ENCODE measurements around the gene SLC2A13.

SLC2A13 gene

DNA sequence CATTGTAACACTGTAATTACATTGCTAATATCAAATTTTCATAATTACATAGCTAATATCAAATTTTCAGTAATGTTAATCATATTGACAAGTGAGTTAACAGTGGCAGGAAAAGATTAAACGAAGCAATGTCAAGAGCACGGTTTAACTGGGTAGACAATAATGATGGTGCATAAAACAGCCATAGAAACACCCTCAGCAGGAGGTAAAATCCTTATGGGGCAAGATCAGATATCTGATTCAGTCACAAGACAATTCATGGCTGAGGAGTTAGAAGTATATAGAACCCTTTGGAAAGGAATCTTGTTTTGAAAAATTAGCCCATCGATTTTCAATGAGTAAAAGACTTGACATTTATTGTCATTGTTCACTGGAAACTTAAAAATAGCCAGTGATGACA lies 190.6 kb downstream of the SLC2A13 start:
- Histone ChIP-seq H3K4me3 (ENCODE audit: low read length, poor library complexity, severe bottlenecking) (no peak overlapping the region), H3F3A (ENCODE audit: low read depth) (no peaks in the 10 kb centered on the region), H2AFZ (ENCODE audit: low read length) (no peak overlapping the region), H4K20me1 (ENCODE audit: insufficient read depth, low read length, poor library complexity, severe bottlenecking) (no peaks in the 10 kb centered on the region), H3K9ac (ENCODE audit: low read depth, low read length, poor library complexity, severe bottlenecking) (no peak overlapping the region), H3K9me3 (ENCODE audit: insufficient read depth, low read depth, low read length) (no peaks in the 10 kb centered on the region), H3K4me1 (ENCODE audit: insufficient read depth, low read length, poor library complexity, severe bottlenecking) (no peaks in the 10 kb centered on the region), H3K9me2 (replicated peaks; ENCODE audit: low read depth, low read length) (no peaks in the 10 kb centered on the region), H3K27me3 (ENCODE audit: insufficient read depth, low read length, poor library complexity, severe bottlenecking) (no peaks in the 10 kb centered on the region), H3K79me2 (ENCODE audit: insufficient read depth, low read length) (no peaks in the 10 kb centered on the region), H3K4me2 (ENCODE audit: low read depth, low read length, poor library complexity, severe bottlenecking) (no peak overlapping the region), H3K36me3 (ENCODE audit: insufficient read depth, low read length) (no peaks in the 10 kb centered on the region)
- TF ChIP-seq, protein P1, sequence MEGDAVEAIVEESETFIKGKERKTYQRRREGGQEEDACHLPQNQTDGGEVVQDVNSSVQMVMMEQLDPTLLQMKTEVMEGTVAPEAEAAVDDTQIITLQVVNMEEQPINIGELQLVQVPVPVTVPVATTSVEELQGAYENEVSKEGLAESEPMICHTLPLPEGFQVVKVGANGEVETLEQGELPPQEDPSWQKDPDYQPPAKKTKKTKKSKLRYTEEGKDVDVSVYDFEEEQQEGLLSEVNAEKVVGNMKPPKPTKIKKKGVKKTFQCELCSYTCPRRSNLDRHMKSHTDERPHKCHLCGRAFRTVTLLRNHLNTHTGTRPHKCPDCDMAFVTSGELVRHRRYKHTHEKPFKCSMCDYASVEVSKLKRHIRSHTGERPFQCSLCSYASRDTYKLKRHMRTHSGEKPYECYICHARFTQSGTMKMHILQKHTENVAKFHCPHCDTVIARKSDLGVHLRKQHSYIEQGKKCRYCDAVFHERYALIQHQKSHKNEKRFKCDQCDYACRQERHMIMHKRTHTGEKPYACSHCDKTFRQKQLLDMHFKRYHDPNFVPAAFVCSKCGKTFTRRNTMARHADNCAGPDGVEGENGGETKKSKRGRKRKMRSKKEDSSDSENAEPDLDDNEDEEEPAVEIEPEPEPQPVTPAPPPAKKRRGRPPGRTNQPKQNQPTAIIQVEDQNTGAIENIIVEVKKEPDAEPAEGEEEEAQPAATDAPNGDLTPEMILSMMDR (conservative IDR thresholded peaks at IDR 0.05; ENCODE audit: low read length), result no peak
- no peak for TF ChIP-seq EZH2phosphoT487 (IDR thresholded peaks at IDR 0.05; ENCODE audit: borderline replicate concordance)

DNA sequence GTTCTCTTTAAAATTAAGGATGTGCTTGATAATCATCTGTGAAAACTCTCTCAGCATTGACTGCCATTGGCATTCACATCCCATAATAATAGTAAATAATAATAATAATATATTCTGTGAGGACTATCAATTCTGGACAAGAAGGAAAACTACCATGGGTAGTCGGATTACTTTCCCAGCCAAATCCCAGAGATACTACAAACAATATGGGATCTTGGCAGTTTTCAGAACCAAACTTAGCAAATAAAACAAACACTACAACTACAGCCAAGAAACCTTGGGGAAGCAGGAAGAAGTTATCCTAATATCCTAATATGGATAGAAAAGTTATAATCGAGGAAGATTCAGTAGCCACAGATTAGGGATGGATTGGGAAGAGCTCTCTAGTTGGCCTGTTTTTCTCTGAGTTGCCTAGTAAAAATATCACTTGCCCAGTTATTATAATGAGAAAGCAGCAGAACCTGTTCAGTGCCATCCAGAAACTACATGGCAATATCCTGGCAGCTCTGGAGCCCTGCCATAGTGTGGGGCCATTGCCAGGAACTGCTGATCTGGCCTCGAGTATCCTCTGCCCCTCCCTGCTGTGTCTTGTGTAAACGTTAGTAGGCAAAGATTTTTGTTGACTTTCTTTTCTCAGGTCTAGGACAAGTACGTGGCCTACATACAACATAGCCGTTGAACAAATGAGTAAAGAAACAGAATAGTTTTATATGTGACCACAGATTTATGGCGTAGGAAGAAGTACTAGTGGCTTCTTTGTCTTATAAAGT lies 193.5 kb downstream of the SLC2A13 start:
- Histone ChIP-seq H3K79me2 (ENCODE audit: insufficient read depth, low read length) (no peaks in the 10 kb centered on the region), H2AFZ (ENCODE audit: low read length) (no peak overlapping the region)
- TF ChIP-seq EZH2phosphoT487 (IDR thresholded peaks at IDR 0.05; ENCODE audit: borderline replicate concordance), result no peak
- TF ChIP-seq, protein P1 (conservative IDR thresholded peaks at IDR 0.05; ENCODE audit: low read length), result no peak

DNA sequence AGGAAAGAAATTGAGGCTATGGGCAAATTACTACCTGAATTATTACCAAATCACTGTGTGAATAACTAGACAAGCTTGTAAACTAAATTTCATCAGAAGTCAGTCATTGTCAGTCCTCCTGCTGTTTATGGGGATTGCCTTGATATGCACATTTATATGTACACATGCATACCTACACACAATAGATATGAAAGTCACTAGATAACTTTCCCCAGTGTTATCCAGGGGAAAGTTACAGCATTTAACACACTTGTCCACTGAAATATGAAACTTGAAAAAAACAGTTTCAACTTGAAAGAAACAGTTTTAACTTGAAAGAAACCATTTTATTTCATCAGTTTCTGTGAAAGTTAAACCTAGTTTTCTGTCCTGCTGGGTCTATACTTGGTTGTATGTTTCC lies 199.6 kb downstream of the SLC2A13 start:
- Histone ChIP-seq H3K9me3 (ENCODE audit: insufficient read depth, low read depth, low read length) (no peaks in the 10 kb centered on the region), H2AFZ (ENCODE audit: low read length) (no peak overlapping the region), H3K9me2 (replicated peaks; ENCODE audit: low read depth, low read length) (no peaks in the 10 kb centered on the region), H4K20me1 (ENCODE audit: insufficient read depth, low read length, poor library complexity, severe bottlenecking) (no peaks in the 10 kb centered on the region), H3K4me1 (ENCODE audit: insufficient read depth, low read length, poor library complexity, severe bottlenecking) (peaks cover 27% of the 10 kb centered on the region), H3K79me2 (ENCODE audit: insufficient read depth, low read length) (no peaks in the 10 kb centered on the region), H3K27me3 (ENCODE audit: insufficient read depth, low read length, poor library complexity, severe bottlenecking) (no peaks in the 10 kb centered on the region), H3K36me3 (ENCODE audit: insufficient read depth, low read length) (no peaks in the 10 kb centered on the region), H3K4me2 (ENCODE audit: low read depth, low read length, poor library complexity, severe bottlenecking) (no peak overlapping the region), H3F3A (ENCODE audit: low read depth) (no peaks in the 10 kb centered on the region), H3K4me3 (ENCODE audit: low read length, poor library complexity, severe bottlenecking) (no peak overlapping the region), H3K9ac (ENCODE audit: low read depth, low read length, poor library complexity, severe bottlenecking) (no peak overlapping the region)
- TF ChIP-seq, protein P1 (conservative IDR thresholded peaks at IDR 0.05; ENCODE audit: low read length), result no peak
- no peak for TF ChIP-seq EZH2phosphoT487 (IDR thresholded peaks at IDR 0.05; ENCODE audit: borderline replicate concordance)

More for the DNA sequence above, 193.5 kb downstream of the SLC2A13 start:
- no peaks in the 10 kb centered on the region for H3K9me3 ChIP-seq (ENCODE audit: insufficient read depth, low read depth, low read length)
- no peak overlapping the region for H3K9ac ChIP-seq (ENCODE audit: low read depth, low read length, poor library complexity, severe bottlenecking)
- H3K4me1 ChIP-seq (ENCODE audit: insufficient read depth, low read length, poor library complexity, severe bottlenecking), result no peaks in the 10 kb centered on the region
- no peaks in the 10 kb centered on the region for H4K20me1 ChIP-seq (ENCODE audit: insufficient read depth, low read length, poor library complexity, severe bottlenecking)
- no peaks in the 10 kb centered on the region for H3K36me3 ChIP-seq (ENCODE audit: insufficient read depth, low read length)
- no peaks in the 10 kb centered on the region for H3K9me2 ChIP-seq (replicated peaks; ENCODE audit: low read depth, low read length)
- H3K27me3 ChIP-seq (ENCODE audit: insufficient read depth, low read length, poor library complexity, severe bottlenecking), result no peaks in the 10 kb centered on the region
- H3K4me3 ChIP-seq (ENCODE audit: low read length, poor library complexity, severe bottlenecking), result no peak overlapping the region
- no peak overlapping the region for H3K4me2 ChIP-seq (ENCODE audit: low read depth, low read length, poor library complexity, severe bottlenecking)
- H3F3A ChIP-seq (ENCODE audit: low read depth), result no peaks in the 10 kb centered on the region
